GM19193 (cell line): ENCODE measurements around the gene PPP1R27.

ENCODE experiments used
- POLR2A ChIP-seq: IDR thresholded peaks from 4 replicates; pipeline ENCODE4 v1.6.1; 2011; ENCODE audit not compliant: insufficient read depth, insufficient read length; ENCODE audit errors: extremely low read depth

Gene PPP1R27

GRCh38 chr17:81837641-81838040, 2.8 kb upstream of the PPP1R27 start:
- no peak for TF ChIP-seq POLR2A

GRCh38 chr17:81833921-81834830, 674 bp downstream of the PPP1R27 start:
- no peak for TF ChIP-seq POLR2A

- TF ChIP-seq POLR2A = peak; percentile 87
These were observed 1.5 kb downstream of the PPP1R27 start, which contains the start of gene MCRIP1 for GRCh38 chr17:81833160-81833920. MCRIP1 (minus strand) TSS chr17:81833291; CDS start chr17:81824506, 8,785 bp downstream.

GRCh38 chr17:81832608-81833159, 2.2 kb downstream of the PPP1R27 start:
- TF ChIP-seq POLR2A = no peak

- no peak for TF ChIP-seq POLR2A
These were observed 2.8 kb downstream of the PPP1R27 start for GRCh38 chr17:81831957-81832607.

GRCh38 chr17:81831563-81831956, 3.3 kb downstream of the PPP1R27 start:
- no peak for TF ChIP-seq POLR2A

- no peak for TF ChIP-seq POLR2A
These were observed 5.0 kb downstream of the PPP1R27 start for GRCh38 chr17:81829858-81830257.

- no peak for TF ChIP-seq POLR2A
These were observed 6.2 kb downstream of the PPP1R27 start for GRCh38 chr17:81828656-81829055.

- TF ChIP-seq POLR2A = no peak
These were observed 8.9 kb downstream of the PPP1R27 start for GRCh38 chr17:81825841-81826466.

GRCh38 chr17:81824595-81824994, 10.3 kb downstream of the PPP1R27 start:
- no peak for TF ChIP-seq POLR2A

GRCh38 chr17:81823820-81824550, 10.9 kb downstream of the PPP1R27 start:
- no peak for TF ChIP-seq POLR2A

GRCh38 chr17:81822996-81823819, 11.6 kb downstream of the PPP1R27 start:
- TF ChIP-seq POLR2A = no peak

GRCh38 chr17:81822312-81822637, 12.6 kb downstream of the PPP1R27 start:
- no peak for TF ChIP-seq POLR2A
